ENCODE data around the gene SLC9A9.
"Not testable (repeated sequence)": the region's sequence is repeated elsewhere in the genome, so short reads cannot be mapped to it uniquely, and the experiment has no call there.

SLC9A9 gene

DNA sequence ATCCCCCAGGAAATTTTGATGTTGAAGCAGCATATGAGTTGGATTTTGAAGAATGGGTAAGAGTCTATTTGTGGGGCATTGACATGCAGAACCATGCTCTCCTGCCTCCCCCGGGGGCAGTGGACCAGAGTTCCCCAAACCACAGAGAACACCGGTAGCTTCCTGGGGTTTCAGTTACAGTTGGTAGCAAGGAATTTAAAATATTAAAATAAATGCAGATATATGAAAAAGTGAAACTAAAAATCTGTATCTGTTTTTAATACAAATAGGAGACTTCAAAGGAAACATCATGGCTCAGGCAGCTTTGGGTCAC is 37.4 kb downstream of the SLC9A9 start:
- no peaks in the 10 kb centered on the region for H3K4me1 ChIP-seq (ENCODE audit: control insufficient read depth, insufficient read depth, low read length)
- no CpG with 5 or more reads among the region's 2 CpGs for WGBS (ENCODE audit: insufficient coverage, insufficient read length)
- H3K36me3 ChIP-seq (ENCODE audit: control insufficient read depth, insufficient read depth, low read length): no peaks in the 10 kb centered on the region; the same call in 1 of the 2 replicates
- no peak overlapping the region for H3K4me3 ChIP-seq (ENCODE audit: low read length)
- no peak overlapping the region for H3K27ac ChIP-seq (ENCODE audit: low read length)
- no peaks in the 10 kb centered on the region for H3K27me3 ChIP-seq (ENCODE audit: control insufficient read depth, insufficient read depth, low read length)
- H3K9me3 ChIP-seq (ENCODE audit: control insufficient read depth, insufficient read depth, low read length): no peaks in the 10 kb centered on the region
- no peak for DNase-seq (ENCODE audit: low read depth, low spot score)

DNA sequence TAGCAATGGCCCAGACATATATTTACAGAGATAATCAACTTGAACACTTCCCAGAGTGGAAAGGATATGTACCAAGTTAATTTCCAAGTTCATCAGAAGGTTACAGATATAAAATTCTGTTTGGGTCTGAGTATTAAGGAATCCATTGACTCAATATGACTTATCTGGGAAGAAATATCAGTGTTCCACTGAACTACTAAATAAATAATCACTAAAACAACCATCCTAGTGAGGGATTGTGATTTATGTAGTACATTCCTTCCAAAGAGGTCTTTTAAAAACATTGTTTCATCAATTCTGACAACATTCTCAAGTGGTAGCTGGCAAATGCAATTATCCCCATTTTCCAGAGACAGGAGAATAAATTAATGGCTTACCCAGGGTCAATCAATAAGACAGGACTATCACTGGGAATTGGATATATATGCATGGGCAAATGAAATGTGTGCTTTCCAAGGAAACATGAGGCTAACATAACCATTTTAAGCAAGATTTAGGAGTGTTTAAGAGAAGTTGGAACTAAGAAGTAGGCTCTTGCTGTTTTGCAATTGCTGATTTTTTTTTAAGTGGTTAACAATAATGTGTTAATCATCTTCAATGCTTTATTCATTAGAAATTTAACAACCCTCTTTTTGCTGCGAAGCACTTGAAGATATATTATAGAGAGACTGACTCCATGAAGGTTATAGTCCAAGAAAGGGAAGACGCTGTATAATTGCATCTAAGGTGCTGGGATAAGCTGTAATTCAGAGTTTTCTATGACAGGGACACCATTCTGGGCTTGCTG is 37.9 kb downstream of the SLC9A9 start:
- WGBS (ENCODE audit: insufficient coverage, insufficient read length): no CpG with 5 or more reads among the region's 2 CpGs
- DNase-seq (ENCODE audit: low read depth, low spot score): no peak
- Histone ChIP-seq H3K36me3 (ENCODE audit: control insufficient read depth, insufficient read depth, low read length) (no peaks in the 10 kb centered on the region; the same call in 1 of the 2 replicates), H3K9me3 (ENCODE audit: control insufficient read depth, insufficient read depth, low read length) (no peaks in the 10 kb centered on the region), H3K4me3 (ENCODE audit: low read length) (no peak overlapping the region), H3K27ac (ENCODE audit: low read length) (no peak overlapping the region), H3K4me1 (ENCODE audit: control insufficient read depth, insufficient read depth, low read length) (no peaks in the 10 kb centered on the region), H3K27me3 (ENCODE audit: control insufficient read depth, insufficient read depth, low read length) (no peaks in the 10 kb centered on the region)

DNA sequence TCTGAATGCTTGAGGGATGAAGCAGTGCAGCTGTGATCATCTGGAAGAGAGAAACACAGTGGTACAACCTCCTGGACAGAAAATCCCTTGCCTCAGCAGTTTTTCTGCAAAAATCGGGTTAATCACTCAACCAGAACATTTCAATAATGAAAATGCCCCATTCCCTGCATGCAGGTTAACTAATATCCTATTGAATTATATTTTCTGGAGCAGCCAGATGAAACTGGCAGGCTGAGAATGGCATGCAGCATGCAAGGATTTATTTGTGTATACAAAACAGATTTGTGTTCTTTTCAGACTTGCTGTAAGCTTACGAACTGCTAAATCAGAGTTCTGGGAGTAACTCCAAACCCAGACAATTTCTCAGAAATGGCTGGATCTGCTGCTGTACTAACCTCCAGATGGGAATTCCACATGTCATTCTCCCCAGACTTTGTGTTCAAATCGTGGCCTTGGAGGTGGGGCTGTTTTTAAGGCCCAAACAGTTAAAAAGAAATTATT is 39.1 kb downstream of the SLC9A9 start:
- no peak for DNase-seq (ENCODE audit: low read depth, low spot score)
- WGBS (ENCODE audit: insufficient coverage, insufficient read length): no CpG with 5 or more reads among the region's 3 CpGs
- Histone ChIP-seq H3K27me3 (ENCODE audit: control insufficient read depth, insufficient read depth, low read length) (no peaks in the 10 kb centered on the region), H3K4me1 (ENCODE audit: control insufficient read depth, insufficient read depth, low read length) (no peaks in the 10 kb centered on the region), H3K9me3 (ENCODE audit: control insufficient read depth, insufficient read depth, low read length) (no peaks in the 10 kb centered on the region), H3K4me3 (ENCODE audit: low read length) (no peak overlapping the region), H3K27ac (ENCODE audit: low read length) (no peak overlapping the region), H3K36me3 (ENCODE audit: control insufficient read depth, insufficient read depth, low read length) (no peaks in the 10 kb centered on the region; the same call in 1 of the 2 replicates)

DNA sequence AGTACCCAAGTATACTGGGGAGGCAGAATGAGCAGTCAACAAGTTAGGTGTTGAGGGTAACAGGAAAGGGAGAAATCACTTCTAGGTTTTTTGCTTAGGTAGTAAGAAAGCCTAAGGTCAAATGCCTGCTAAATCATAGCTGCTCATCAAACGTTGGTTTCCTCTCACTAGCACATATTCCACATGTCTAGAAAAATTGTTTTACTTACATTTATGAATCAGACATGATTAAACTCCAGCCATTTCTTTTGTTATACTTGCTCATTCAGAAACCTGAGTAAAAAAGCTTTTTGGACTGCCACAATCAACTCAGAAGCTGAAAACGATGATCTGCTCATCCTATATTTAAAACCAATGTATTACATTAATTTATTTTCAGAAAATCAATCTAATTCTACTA is 40.2 kb downstream of the SLC9A9 start:
- WGBS (ENCODE audit: insufficient coverage, insufficient read length): no CpG with 5 or more reads among the region's 2 CpGs
- Histone ChIP-seq H3K4me1 (ENCODE audit: control insufficient read depth, insufficient read depth, low read length) (no peaks in the 10 kb centered on the region), H3K27ac (ENCODE audit: low read length) (no peak overlapping the region), H3K9me3 (ENCODE audit: control insufficient read depth, insufficient read depth, low read length) (no peaks in the 10 kb centered on the region), H3K36me3 (ENCODE audit: control insufficient read depth, insufficient read depth, low read length) (no peaks in the 10 kb centered on the region; the same call in 1 of the 2 replicates), H3K4me3 (ENCODE audit: low read length) (no peak overlapping the region), H3K27me3 (ENCODE audit: control insufficient read depth, insufficient read depth, low read length) (no peaks in the 10 kb centered on the region)
- DNase-seq (ENCODE audit: low read depth, low spot score): no peak

DNA sequence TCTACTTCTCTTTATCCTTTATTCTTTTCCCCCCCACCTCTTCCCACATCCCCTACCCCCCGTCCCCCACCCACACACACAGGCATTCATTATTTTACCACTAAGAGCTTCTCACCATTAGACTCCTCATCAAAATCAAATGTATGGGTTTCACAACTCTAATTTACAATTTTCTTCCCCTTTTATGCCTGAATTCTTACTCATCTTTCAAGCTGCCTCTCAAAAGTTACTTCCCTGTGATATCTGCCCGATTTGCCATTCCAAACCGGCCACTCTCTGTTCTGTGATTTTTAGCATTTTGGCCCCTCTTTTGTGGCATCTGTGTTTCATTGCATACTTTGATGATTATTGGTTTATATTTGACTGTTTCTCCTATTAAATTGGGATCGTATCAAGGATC is 42.2 kb downstream of the SLC9A9 start:
- H3K4me1 ChIP-seq (ENCODE audit: control insufficient read depth, insufficient read depth, low read length): no peaks in the 10 kb centered on the region
- no peaks in the 10 kb centered on the region for H3K27me3 ChIP-seq (ENCODE audit: control insufficient read depth, insufficient read depth, low read length)
- DNase-seq (ENCODE audit: low read depth, low spot score): no peak
- 100% methylated on average over 1 of the region's 4 CpGs for WGBS (ENCODE audit: insufficient coverage, insufficient read length)
- no peak overlapping the region for H3K27ac ChIP-seq (ENCODE audit: low read length)
- H3K4me3 ChIP-seq (ENCODE audit: low read length): no peak overlapping the region
- no peaks in the 10 kb centered on the region for H3K9me3 ChIP-seq (ENCODE audit: control insufficient read depth, insufficient read depth, low read length)
- no peaks in the 10 kb centered on the region; the same call in 1 of the 2 replicates for H3K36me3 ChIP-seq (ENCODE audit: control insufficient read depth, insufficient read depth, low read length)

DNA sequence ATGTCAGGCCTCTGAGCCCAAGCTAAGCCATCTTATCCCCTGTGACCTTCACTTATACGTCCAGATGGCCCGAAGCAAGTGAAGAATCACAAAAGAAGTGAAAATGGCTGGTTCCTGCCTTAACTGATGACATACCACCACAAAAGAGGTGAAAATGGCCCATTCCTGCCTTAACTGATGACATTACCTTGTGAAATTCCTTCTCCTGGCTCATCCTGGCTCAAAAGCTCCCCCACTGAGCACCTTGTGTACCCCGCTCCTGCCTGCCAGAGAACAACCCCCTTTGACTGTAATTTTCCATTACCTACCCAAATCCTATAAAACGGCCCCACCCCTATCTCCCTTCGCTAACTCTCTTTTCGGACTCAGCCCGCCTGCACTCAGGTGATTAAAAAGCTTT is 42.8 kb downstream of the SLC9A9 start:
- not testable (repeated sequence) for H3K36me3 ChIP-seq (ENCODE audit: control insufficient read depth, insufficient read depth, low read length); H3K27ac ChIP-seq (ENCODE audit: low read length); H3K4me1 ChIP-seq (ENCODE audit: control insufficient read depth, insufficient read depth, low read length); H3K9me3 ChIP-seq (ENCODE audit: control insufficient read depth, insufficient read depth, low read length); H3K27me3 ChIP-seq (ENCODE audit: control insufficient read depth, insufficient read depth, low read length); DNase-seq (ENCODE audit: low read depth, low spot score); H3K4me3 ChIP-seq (ENCODE audit: low read length)
- no CpG with 5 or more reads among the region's 7 CpGs for WGBS (ENCODE audit: insufficient coverage, insufficient read length)

DNA sequence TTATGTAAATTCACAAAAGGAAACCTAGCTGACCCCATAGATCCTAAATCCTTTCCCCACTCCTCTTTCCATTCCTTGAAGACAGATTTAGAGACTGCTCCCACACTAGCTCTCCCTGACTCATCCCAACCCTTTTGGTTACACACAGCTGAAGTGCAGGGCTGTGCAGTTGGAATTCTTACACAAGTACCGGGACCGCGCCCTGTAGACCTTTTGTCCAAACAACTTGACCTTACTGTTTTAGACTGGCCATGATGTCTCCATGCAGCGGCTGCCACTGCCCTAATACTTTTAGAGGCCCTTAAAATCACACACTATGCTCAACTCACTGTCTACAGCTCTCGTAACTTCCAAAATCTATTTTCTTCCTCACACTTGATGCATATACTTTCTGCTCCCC is 47.2 kb downstream of the SLC9A9 start:
- H3K9me3 ChIP-seq (ENCODE audit: control insufficient read depth, insufficient read depth, low read length); H3K36me3 ChIP-seq (ENCODE audit: control insufficient read depth, insufficient read depth, low read length); H3K4me3 ChIP-seq (ENCODE audit: low read length); H3K27me3 ChIP-seq (ENCODE audit: control insufficient read depth, insufficient read depth, low read length); H3K27ac ChIP-seq (ENCODE audit: low read length); H3K4me1 ChIP-seq (ENCODE audit: control insufficient read depth, insufficient read depth, low read length); DNase-seq (ENCODE audit: low read depth, low spot score): not testable (repeated sequence)
- WGBS (ENCODE audit: insufficient coverage, insufficient read length): no CpG with 5 or more reads among the region's 5 CpGs

DNA sequence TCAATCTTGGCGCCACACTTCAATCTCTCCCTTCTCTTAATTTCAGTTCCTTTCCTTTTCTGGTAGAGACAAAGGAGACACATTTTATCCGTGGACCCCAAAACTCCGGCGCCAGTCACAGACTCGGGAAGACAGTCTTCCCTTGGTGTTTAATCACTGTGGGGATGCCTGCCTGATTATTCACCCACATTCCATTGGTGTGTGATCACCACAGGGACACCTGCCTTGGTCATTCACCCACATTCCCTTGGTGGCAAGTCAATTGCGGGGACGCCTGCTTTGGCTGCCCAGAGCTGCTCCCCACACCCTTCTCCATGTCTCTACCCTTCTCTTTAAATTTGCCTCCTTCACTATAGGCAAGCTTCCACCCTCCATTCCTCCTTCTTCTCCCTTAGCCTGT is 50.1 kb downstream of the SLC9A9 start:
- not testable (repeated sequence) for H3K4me1 ChIP-seq (ENCODE audit: control insufficient read depth, insufficient read depth, low read length); H3K27me3 ChIP-seq (ENCODE audit: control insufficient read depth, insufficient read depth, low read length); DNase-seq (ENCODE audit: low read depth, low spot score); H3K36me3 ChIP-seq (ENCODE audit: control insufficient read depth, insufficient read depth, low read length); H3K27ac ChIP-seq (ENCODE audit: low read length); H3K9me3 ChIP-seq (ENCODE audit: control insufficient read depth, insufficient read depth, low read length); H3K4me3 ChIP-seq (ENCODE audit: low read length)
- no CpG with 5 or more reads among the region's 7 CpGs for WGBS (ENCODE audit: insufficient coverage, insufficient read length)

DNA sequence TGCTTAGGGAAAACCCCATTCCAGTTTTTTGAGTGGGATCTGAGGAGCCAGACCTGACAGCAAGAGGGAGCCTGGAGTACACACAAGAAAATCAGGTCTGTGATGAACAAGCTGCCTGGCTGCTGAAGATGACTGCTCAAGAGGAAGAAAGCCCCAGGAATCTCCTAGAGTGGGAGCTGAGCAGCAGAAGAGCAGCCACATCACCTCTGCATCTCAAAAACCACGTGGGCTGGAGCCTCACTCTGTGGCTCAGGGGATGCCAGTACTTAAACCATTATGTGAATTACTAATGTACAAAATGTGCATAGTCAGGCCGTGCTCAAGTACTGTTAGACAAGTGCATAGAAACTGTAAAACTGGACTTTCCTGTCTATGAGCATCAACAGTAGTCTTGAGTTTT is 52.4 kb downstream of the SLC9A9 start:
- H3K36me3 ChIP-seq (ENCODE audit: control insufficient read depth, insufficient read depth, low read length): no peaks in the 10 kb centered on the region
- no peaks in the 10 kb centered on the region for H3K9me3 ChIP-seq (ENCODE audit: control insufficient read depth, insufficient read depth, low read length)
- no peaks in the 10 kb centered on the region; the same call in 1 of the 2 replicates for H3K4me1 ChIP-seq (ENCODE audit: control insufficient read depth, insufficient read depth, low read length)
- no peaks in the 10 kb centered on the region for H3K27me3 ChIP-seq (ENCODE audit: control insufficient read depth, insufficient read depth, low read length)
- no peak overlapping the region for H3K27ac ChIP-seq (ENCODE audit: low read length)
- H3K4me3 ChIP-seq (ENCODE audit: low read length): no peak overlapping the region
- WGBS (ENCODE audit: insufficient coverage, insufficient read length): no CpG with 5 or more reads among the region's 2 CpGs
- DNase-seq (ENCODE audit: low read depth, low spot score): no peak

DNA sequence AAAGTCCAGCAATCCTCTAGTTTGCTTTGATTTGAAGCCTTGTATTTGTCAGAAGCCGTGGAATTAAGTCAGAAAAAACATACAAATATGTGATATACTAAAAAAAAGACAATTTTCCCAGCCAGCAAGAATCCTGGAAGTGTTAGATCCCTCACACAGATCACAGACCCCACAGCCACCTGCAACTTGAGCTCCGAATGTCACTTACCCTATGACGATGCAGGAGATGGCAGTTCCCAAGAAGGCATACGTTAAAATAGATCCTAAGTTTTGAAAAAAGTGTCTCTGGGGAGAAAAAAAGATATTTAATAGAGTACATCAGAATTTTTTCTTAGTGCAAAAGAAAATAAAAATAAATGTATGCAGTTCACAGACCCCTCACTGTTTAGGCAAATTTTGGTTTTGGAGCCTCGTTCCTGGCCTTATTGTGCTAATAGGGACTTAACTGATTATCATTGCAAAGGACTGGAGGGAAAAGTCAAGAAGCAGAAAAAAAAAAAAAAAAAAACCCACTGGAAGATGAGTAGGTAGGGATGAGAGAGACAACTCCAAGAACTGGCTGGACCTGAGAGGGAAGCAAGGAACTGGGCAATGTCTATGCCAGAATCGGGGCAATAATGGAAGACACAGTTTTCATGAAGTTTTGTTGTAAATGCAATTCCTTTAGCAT is 53.3 kb downstream of the SLC9A9 start:
- DNase-seq (ENCODE audit: low read depth, low spot score): no peak
- no peaks in the 10 kb centered on the region for H3K27me3 ChIP-seq (ENCODE audit: control insufficient read depth, insufficient read depth, low read length)
- H3K27ac ChIP-seq (ENCODE audit: low read length): no peak overlapping the region
- no peaks in the 10 kb centered on the region for H3K9me3 ChIP-seq (ENCODE audit: control insufficient read depth, insufficient read depth, low read length)
- WGBS (ENCODE audit: insufficient coverage, insufficient read length): no CpG with 5 or more reads among the region's 6 CpGs
- no peak overlapping the region for H3K4me3 ChIP-seq (ENCODE audit: low read length)
- H3K4me1 ChIP-seq (ENCODE audit: control insufficient read depth, insufficient read depth, low read length): no peaks in the 10 kb centered on the region; the same call in 1 of the 2 replicates
- H3K36me3 ChIP-seq (ENCODE audit: control insufficient read depth, insufficient read depth, low read length): no peaks in the 10 kb centered on the region
